ENCODE results near the gene TSPAN11.

Gene TSPAN11

DNA sequence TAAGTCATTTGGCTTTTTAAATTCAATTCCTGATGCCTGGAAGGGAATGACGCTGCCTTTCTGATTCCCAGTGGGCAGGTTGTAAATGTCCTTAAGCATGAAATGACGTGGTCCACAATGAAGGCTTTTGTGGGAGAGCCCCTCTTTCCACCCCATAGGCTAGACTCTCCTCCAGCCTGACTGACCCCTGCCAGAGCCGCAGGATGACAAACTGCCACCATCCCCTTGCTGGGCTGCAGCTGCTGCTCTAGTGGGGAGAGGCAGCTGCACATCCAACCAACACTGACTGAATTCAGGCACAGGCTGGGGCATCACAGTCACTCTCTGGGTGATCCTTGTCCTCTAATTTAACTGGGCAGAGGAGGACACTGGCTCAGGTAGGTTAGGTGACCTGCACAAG is 6.3 kb downstream of the TSPAN11 start:
- TF ChIP-seq, protein P1, sequence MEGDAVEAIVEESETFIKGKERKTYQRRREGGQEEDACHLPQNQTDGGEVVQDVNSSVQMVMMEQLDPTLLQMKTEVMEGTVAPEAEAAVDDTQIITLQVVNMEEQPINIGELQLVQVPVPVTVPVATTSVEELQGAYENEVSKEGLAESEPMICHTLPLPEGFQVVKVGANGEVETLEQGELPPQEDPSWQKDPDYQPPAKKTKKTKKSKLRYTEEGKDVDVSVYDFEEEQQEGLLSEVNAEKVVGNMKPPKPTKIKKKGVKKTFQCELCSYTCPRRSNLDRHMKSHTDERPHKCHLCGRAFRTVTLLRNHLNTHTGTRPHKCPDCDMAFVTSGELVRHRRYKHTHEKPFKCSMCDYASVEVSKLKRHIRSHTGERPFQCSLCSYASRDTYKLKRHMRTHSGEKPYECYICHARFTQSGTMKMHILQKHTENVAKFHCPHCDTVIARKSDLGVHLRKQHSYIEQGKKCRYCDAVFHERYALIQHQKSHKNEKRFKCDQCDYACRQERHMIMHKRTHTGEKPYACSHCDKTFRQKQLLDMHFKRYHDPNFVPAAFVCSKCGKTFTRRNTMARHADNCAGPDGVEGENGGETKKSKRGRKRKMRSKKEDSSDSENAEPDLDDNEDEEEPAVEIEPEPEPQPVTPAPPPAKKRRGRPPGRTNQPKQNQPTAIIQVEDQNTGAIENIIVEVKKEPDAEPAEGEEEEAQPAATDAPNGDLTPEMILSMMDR (IDR thresholded peaks at IDR 0.05; ENCODE audit: control extremely low read depth, extremely low read depth, low read depth, missing control alignments), result no peak
- CTCF ChIA-PET, result no interaction called here
- DNase-seq (ENCODE audit: extremely low spot score), result no peak
- POLR2A ChIA-PET, result no interaction called here

DNA sequence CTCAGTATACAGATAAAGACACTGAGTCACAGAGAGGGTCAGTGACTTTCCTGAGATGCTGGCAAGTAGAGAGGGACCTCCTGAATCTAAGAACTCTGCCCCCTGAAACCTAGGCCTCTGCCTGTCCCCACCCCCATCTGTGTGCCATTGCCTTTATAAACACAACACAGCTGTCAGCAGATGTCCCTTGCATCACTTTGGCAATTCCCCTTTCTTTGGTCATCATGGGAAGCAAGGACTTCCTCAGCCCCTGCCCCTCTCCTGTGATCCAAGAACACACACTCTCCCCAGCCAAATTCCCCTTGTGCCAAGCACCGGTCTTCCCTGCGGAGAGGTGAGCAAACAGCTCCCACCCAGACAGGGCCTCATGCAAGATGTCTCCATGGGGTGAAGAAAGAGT is 8.3 kb downstream of the TSPAN11 start:
- ChIA-PET CTCF (no interaction called here), POLR2A (no interaction called here)
- TF ChIP-seq, protein P1 (IDR thresholded peaks at IDR 0.05; ENCODE audit: control extremely low read depth, extremely low read depth, low read depth, missing control alignments), result no peak
- DNase-seq (ENCODE audit: extremely low spot score), result no peak

DNA sequence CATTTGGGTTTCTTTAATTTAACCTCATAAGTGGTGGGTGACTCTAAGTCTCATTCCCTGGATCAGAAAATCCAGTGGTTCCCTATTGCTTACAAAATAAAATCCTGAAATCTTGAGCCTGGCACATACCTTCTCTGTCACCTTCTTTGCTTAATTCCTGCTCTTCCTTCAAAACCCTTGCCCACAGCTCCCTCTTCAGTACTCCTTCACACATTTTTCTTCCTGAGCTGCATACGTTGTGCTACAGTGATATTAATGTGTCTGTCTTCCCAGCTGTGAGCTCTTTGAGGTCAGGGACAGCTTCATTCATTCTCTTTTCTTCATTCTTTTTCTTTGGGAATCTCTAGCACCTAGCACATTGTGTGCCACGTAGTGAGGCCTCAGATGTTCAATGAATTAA is 9.5 kb downstream of the TSPAN11 start:
- TF ChIP-seq, protein P1 (IDR thresholded peaks at IDR 0.05; ENCODE audit: control extremely low read depth, extremely low read depth, low read depth, missing control alignments), result no peak
- CTCF ChIA-PET, result no interaction called here
- DNase-seq (ENCODE audit: extremely low spot score), result no peak
- POLR2A ChIA-PET, result interaction anchor here (0.6 kb wide), 1 partner anchor 390 kb away, joined by 5 read pairs; the partner anchor contains the start of gene SINHCAF

DNA sequence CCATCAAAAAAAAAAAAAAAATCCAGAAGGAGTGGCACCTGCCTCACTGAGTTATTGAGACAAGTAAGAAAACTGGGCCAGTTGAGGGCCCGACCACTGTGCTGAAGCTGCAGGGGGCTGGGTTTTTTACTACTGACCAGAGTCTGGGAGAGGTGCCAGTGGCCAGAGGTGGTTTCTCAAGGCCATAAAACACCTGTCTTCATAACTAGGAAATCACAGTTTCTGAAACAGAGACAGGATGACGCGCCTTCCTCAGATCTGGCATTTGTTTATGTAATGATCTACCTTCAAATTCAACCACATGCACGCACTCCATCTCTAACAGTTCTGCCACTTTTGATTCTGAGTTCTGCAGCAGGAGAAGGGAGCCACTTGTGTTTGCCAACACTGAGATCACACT is 12.7 kb downstream of the TSPAN11 start:
- DNase-seq (ENCODE audit: extremely low spot score), result no peak
- TF ChIP-seq, protein P1 (IDR thresholded peaks at IDR 0.05; ENCODE audit: control extremely low read depth, extremely low read depth, low read depth, missing control alignments), result no peak
- ChIA-PET CTCF (no interaction called here), POLR2A (no interaction called here)

DNA sequence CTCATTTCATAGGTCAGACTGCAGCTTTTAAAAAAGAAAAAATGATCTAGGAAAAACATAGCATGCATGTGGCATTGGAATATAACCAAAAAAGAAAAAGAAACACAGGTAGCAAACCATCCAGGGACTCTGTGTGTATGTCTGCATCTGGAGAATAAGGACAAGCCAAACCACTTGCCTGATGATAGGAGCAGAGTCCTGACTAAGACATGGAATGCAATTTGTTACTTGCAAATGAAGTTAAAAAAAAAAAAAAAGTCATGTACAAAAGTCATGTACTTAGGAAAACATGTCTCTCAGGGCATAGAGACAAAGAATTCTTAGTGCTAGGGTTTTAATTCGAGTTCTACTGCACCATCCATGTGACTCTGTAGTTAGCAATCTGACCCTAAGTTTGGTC is 15.9 kb downstream of the TSPAN11 start:
- ChIA-PET POLR2A (no interaction called here), CTCF (no interaction called here)
- DNase-seq (ENCODE audit: extremely low spot score), result no peak
- TF ChIP-seq, protein P1 (IDR thresholded peaks at IDR 0.05; ENCODE audit: control extremely low read depth, extremely low read depth, low read depth, missing control alignments), result no peak

DNA sequence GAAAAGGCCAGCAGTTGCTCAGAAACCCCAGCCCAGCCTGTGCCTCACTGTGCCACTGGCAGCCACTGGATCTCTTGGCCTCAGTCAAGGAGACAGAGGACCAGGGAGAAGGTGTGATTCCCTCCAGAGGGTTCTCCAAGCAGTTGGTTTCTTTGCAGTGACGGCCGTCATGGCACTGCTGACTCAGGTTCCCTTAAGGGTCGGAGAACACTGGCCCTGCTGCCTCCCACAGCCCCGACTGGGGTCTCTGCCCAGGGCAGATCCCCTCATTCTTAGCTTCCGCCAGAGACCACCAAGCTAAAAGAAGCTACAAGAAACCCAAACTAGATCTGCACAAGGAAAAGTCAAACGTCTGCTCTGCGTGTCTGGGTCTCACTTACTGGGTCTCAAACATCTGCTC is 16.4 kb downstream of the TSPAN11 start:
- TF ChIP-seq, protein P1 (IDR thresholded peaks at IDR 0.05; ENCODE audit: control extremely low read depth, extremely low read depth, low read depth, missing control alignments), result no peak
- DNase-seq (ENCODE audit: extremely low spot score), result no peak
- ChIA-PET CTCF (no interaction called here), POLR2A (no interaction called here)
